GM12878 (cell line): ENCODE data around the gene HHLA2. TPM values are rescaled to one million over a fixed set of nuclear protein-coding genes. Genes with fewer than 3 reads are reported as not detected.

Source experiments
- ATAC-seq: fragments of 200-7000 bp; cut with Tn5 transposase; 3 replicates; pipeline ENCODE4 v1.9.1; 2020; ENCODE audit warnings: mild to moderate bottlenecking, moderate library complexity
- BruUV-seq: library from RNA; stranded (reverse); fragments of 400-500 nt; replicated peaks from 2 replicates; lab custom pipeline; 2021; lab: Mats Ljungman, UMichigan
- CTCF ChIA-PET: fragments of 300-600 bp; sonication (Branson Sonifier 250); formaldehyde crosslinking; extraction: SDS; loops from one replicate; lab custom pipeline; 2021; ENCODE audit warnings: inconsistent platforms; lab: Yijun Ruan, JAX
- POLR2A ChIA-PET: fragments of 350-600 bp; formaldehyde crosslinking; extraction: SDS; loops from one replicate; lab custom pipeline; 2021; ENCODE audit warnings: inconsistent platforms; lab: Charles Lee
- RAD21 ChIA-PET: fragments of 300-600 bp; sonication (Branson Sonifier 250); formaldehyde crosslinking; loops from one replicate; lab custom pipeline; 2023; ENCODE audit warnings: antibody characterized with exemption; ENCODE audit not compliant: unreplicated experiment; lab: Charles Lee
- SMC1A ChIA-PET: fragments of 300-600 bp; sonication (Branson Sonifier 250); formaldehyde crosslinking; loops from one replicate; lab custom pipeline; 2023; ENCODE audit not compliant: unreplicated experiment, uncharacterized antibody; lab: Charles Lee
- DNase-seq: peaks from one replicate; pipeline ENCODE4 v3.0.0-alpha.2; 2011; ENCODE audit warnings: low read depth, low spot score
- FAIRE-seq: peaks from 3 replicates; lab custom pipeline; 2011; peaks lifted over from hg19 to GRCh38; lab: Jason Lieb, UNC
- H2AFZ ChIP-seq: 2 replicates; pipeline ENCODE4 v1.6.0; 2011; ENCODE audit warnings: low read depth, low read length, control low read depth; ENCODE audit not compliant: control insufficient read depth
- H3K27ac ChIP-seq: 2 replicates; pipeline ENCODE4 v1.5.1; 2011; ENCODE audit warnings: control low read depth; ENCODE audit not compliant: control insufficient read depth, insufficient read depth
- H3K27me3 ChIP-seq, 2 experiments: replicated peaks in 1 of 2; 2 replicates each; pipeline versions ENCODE4 v1.6.0 to v1.6.1; 2011; ENCODE audit warnings: low read length in 1 of 2; ENCODE audit not compliant: control insufficient read depth in 2 of 2, insufficient read depth in 2 of 2
- H3K36me3 ChIP-seq, 2 experiments: 2 replicates each; pipeline ENCODE4 v1.5.1; 2011; ENCODE audit warnings: low read length in 1 of 2; ENCODE audit not compliant: control insufficient read depth in 2 of 2, insufficient read depth in 2 of 2
- H3K4me1 ChIP-seq: 2 replicates; pipeline ENCODE4 v1.6.1; 2011; ENCODE audit warnings: mild to moderate bottlenecking, low read length, moderate library complexity, mixed read lengths; ENCODE audit not compliant: control insufficient read depth, insufficient read depth
- H3K4me2 ChIP-seq: 2 replicates; pipeline ENCODE4 v1.6.0; 2011; ENCODE audit warnings: control low read depth; ENCODE audit not compliant: control insufficient read depth, insufficient read depth
- H3K4me3 ChIP-seq: fragments of 200-600 bp; sonication (generic); 2 replicates; pipeline ENCODE4 v1.5.1; 2016
- H3K79me2 ChIP-seq: 2 replicates; pipeline ENCODE4 v1.6.0; 2011; ENCODE audit warnings: low read length; ENCODE audit not compliant: control insufficient read depth, insufficient read depth
- H3K9ac ChIP-seq: 2 replicates; pipeline ENCODE4 v1.8.0; 2011; ENCODE audit warnings: low read length, control low read depth, mixed read lengths; ENCODE audit not compliant: control insufficient read depth, insufficient read depth
- H3K9me3 ChIP-seq: replicated peaks from 3 replicates; pipeline ENCODE4 v1.5.1; 2011; ENCODE audit warnings: mild to moderate bottlenecking, low read length; ENCODE audit not compliant: control insufficient read depth, insufficient read depth
- H4K20me1 ChIP-seq: 2 replicates; pipeline ENCODE4 v1.6.0; 2011; ENCODE audit not compliant: control insufficient read depth, insufficient read depth
- HDAC6 ChIP-seq: fragments of 200-600 bp; sonication (generic); IDR thresholded peaks from one replicate; pipeline ENCODE4 v1.8.0; 2017; ENCODE audit warnings: antibody characterized with exemption; ENCODE audit not compliant: unreplicated experiment
- MTA2 ChIP-seq: fragments of 450-650 bp; IDR thresholded peaks from 2 replicates; pipeline ENCODE4 v1.6.1; 2016; ENCODE audit warnings: low read depth, mild to moderate bottlenecking, moderate library complexity
- YY1 ChIP-seq: IDR thresholded peaks from 2 replicates; pipeline ENCODE4 v1.6.1; 2011; ENCODE audit warnings: low read depth, mild to moderate bottlenecking, low read length
- WGBS: methylation state at CpG from one replicate; pipeline ENCODE4 v1.1.6; 2016; ENCODE audit warnings: low lambda C conversion rate; ENCODE audit not compliant: insufficient replicate concordance, insufficient coverage; ENCODE audit errors: missing lambda C conversion rate; 5-methylcytosine and 5-hydroxymethylcytosine counted together
- in situ Hi-C: fragments of 300-500 bp; cut with MboI; formaldehyde crosslinking; loops from 9 replicates; pipeline ENCODE4 v1.14.3; 2018; ENCODE audit warnings: mixed read lengths
- intact Hi-C: fragments of 100-400 bp; cut with micrococcal nuclease; formaldehyde crosslinking; loops from one replicate; pipeline ENCODE4 v1.14.2; 2022; ENCODE audit not compliant: unreplicated experiment
- polyA plus RNA-seq, 11 experiments: library from polyadenylated mRNA; depleted of rRNA in 4 of 11; unstranded in 6 of 11; stranded (reverse) in 5 of 11; fragments of >200 nt; fragmentation: Nextera tagmentation in 4 of 11; fragmentation: Illumina TruSeq in 1 of 11; extraction: Ambion mirVana in 4 of 11; extraction: Trizol in 1 of 11; gene quantifications; 1 replicate in 1 of 11; 2 replicates in 10 of 11; pipeline versions ENCODE4 v1.2.1 to v1.2.3, GENCODE V29; 2011 to 2016; ENCODE audit warnings: inconsistent platforms in 2 of 11, missing spikeins in 2 of 11, low read depth in 1 of 11
- total RNA-seq, 4 experiments: library from RNA; depleted of rRNA in 3 of 4; stranded (reverse); fragments of >200 nt in 3 of 4; fragmentation: Illumina TruSeq in 1 of 4; extraction: Trizol in 1 of 4; gene quantifications; 2 replicates each; pipeline versions ENCODE4 v1.2.1 to v1.2.3, GENCODE V29; 2013 to 2021
- TF ChIP-seq, protein P1 (sequence below): fragments of 450-650 bp; conservative IDR thresholded peaks from 2 replicates; pipeline ENCODE4 v1.6.1; 2017; ENCODE audit warnings: mild to moderate bottlenecking, moderate library complexity
- TF ChIP-seq, protein P2 (sequence below): IDR thresholded peaks from 2 replicates; pipeline ENCODE4 v1.6.1; 2012; ENCODE audit warnings: improper control_type of control experiment, low read depth, low read length; ENCODE audit not compliant: insufficient replicate concordance
- TF ChIP-seq, protein P3 (sequence below): fragments of 450-650 bp; IDR thresholded peaks from 2 replicates; pipeline ENCODE4 v1.6.1; 2017; ENCODE audit warnings: mild to moderate bottlenecking

Gene HHLA2
- total and polyA plus RNA-seq, 10 of the 15 experiments (the other 5 are each of a cell fraction or from before 2014, with no cell fraction given), result 0.11 to 1.3 (median 0.28) TPM; not detected in 1

DNA sequence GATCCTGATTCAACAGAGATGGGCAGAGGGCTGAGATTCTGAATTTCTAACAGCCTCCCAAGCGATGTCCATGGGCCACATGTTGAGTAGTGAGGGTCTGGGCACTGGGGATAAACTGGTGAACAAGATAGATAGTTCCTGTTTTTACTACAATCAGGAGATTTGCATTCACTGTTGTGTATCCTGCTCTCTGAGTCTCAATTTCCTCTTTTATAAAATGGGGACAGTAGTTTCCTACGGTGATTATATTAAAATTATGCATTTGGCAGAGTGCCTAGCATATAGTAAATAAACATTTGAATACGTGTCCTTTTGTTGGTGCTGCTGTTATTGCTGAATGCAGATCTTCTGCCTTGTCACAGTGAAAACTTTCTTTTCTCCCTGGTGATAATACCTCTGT, 111.5 kb downstream of the HHLA2 start:
- TF ChIP-seq, protein P1, sequence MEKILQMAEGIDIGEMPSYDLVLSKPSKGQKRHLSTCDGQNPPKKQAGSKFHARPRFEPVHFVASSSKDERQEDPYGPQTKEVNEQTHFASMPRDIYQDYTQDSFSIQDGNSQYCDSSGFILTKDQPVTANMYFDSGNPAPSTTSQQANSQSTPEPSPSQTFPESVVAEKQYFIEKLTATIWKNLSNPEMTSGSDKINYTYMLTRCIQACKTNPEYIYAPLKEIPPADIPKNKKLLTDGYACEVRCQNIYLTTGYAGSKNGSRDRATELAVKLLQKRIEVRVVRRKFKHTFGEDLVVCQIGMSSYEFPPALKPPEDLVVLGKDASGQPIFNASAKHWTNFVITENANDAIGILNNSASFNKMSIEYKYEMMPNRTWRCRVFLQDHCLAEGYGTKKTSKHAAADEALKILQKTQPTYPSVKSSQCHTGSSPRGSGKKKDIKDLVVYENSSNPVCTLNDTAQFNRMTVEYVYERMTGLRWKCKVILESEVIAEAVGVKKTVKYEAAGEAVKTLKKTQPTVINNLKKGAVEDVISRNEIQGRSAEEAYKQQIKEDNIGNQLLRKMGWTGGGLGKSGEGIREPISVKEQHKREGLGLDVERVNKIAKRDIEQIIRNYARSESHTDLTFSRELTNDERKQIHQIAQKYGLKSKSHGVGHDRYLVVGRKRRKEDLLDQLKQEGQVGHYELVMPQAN, result no peak
- TF ChIP-seq HDAC6 (no peak), YY1 (no peak), MTA2 (no peak)
- TF ChIP-seq, protein P2, sequence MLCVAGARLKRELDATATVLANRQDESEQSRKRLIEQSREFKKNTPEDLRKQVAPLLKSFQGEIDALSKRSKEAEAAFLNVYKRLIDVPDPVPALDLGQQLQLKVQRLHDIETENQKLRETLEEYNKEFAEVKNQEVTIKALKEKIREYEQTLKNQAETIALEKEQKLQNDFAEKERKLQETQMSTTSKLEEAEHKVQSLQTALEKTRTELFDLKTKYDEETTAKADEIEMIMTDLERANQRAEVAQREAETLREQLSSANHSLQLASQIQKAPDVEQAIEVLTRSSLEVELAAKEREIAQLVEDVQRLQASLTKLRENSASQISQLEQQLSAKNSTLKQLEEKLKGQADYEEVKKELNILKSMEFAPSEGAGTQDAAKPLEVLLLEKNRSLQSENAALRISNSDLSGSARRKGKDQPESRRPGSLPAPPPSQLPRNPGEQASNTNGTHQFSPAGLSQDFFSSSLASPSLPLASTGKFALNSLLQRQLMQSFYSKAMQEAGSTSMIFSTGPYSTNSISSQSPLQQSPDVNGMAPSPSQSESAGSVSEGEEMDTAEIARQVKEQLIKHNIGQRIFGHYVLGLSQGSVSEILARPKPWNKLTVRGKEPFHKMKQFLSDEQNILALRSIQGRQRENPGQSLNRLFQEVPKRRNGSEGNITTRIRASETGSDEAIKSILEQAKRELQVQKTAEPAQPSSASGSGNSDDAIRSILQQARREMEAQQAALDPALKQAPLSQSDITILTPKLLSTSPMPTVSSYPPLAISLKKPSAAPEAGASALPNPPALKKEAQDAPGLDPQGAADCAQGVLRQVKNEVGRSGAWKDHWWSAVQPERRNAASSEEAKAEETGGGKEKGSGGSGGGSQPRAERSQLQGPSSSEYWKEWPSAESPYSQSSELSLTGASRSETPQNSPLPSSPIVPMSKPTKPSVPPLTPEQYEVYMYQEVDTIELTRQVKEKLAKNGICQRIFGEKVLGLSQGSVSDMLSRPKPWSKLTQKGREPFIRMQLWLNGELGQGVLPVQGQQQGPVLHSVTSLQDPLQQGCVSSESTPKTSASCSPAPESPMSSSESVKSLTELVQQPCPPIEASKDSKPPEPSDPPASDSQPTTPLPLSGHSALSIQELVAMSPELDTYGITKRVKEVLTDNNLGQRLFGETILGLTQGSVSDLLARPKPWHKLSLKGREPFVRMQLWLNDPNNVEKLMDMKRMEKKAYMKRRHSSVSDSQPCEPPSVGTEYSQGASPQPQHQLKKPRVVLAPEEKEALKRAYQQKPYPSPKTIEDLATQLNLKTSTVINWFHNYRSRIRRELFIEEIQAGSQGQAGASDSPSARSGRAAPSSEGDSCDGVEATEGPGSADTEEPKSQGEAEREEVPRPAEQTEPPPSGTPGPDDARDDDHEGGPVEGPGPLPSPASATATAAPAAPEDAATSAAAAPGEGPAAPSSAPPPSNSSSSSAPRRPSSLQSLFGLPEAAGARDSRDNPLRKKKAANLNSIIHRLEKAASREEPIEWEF, result no peak
- TF ChIP-seq, protein P3, sequence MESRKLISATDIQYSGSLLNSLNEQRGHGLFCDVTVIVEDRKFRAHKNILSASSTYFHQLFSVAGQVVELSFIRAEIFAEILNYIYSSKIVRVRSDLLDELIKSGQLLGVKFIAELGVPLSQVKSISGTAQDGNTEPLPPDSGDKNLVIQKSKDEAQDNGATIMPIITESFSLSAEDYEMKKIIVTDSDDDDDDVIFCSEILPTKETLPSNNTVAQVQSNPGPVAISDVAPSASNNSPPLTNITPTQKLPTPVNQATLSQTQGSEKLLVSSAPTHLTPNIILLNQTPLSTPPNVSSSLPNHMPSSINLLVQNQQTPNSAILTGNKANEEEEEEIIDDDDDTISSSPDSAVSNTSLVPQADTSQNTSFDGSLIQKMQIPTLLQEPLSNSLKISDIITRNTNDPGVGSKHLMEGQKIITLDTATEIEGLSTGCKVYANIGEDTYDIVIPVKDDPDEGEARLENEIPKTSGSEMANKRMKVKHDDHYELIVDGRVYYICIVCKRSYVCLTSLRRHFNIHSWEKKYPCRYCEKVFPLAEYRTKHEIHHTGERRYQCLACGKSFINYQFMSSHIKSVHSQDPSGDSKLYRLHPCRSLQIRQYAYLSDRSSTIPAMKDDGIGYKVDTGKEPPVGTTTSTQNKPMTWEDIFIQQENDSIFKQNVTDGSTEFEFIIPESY, result no peak
- no peak overlapping the region for H3K9ac ChIP-seq
- no peak overlapping the region for H2AFZ ChIP-seq

More for the DNA sequence above, 111.5 kb downstream of the HHLA2 start:
- intact Hi-C loops (loop anchor here (2.0 to 5.0 kb wide), 5 partner anchors 66 to 469 kb away; partner anchors contain the start of gene IFT57), in situ Hi-C loops (no loop called here)
- RAD21 ChIA-PET, result interaction anchor here (1.0 to 4.8 kb wide), 2 partner anchors 185 to 255 kb away, joined by 3 to 45 read pairs; no protein-coding TSS in a partner anchor
- CTCF ChIA-PET, result interaction anchor here (0.9 to 5.0 kb wide), 9 partner anchors 18 to 732 kb away, joined by 3 to 83 read pairs (median 4); no protein-coding TSS in a partner anchor
- Histone ChIP-seq H3K9me3 (no peaks in the 10 kb centered on the region), H3K79me2 (no peaks in the 10 kb centered on the region), H4K20me1 (no peaks in the 10 kb centered on the region), H3K4me2 (no peak overlapping the region), H3K4me1 (peaks cover 4% of the 10 kb centered on the region; the same call in 1 of the 2 replicates), H3K27me3 (no peaks in the 10 kb centered on the region), H3K36me3 (no peaks in the 10 kb centered on the region), H3K27ac (no peak overlapping the region), H3K4me3 (no peak overlapping the region)
- SMC1A ChIA-PET, result interaction anchor here (1.0 to 4.1 kb wide), 10 partner anchors 10 to 468 kb away, joined by 3 to 26 read pairs (median 4); no protein-coding TSS in a partner anchor
- FAIRE-seq (no peak), ATAC-seq (peak; percentile 37), DNase-seq (no peak)
- 14% methylated on average over 3 of the region's 3 CpGs for WGBS
- POLR2A ChIA-PET, result no interaction called here
- no TSS peak for BruUV-seq
